Liver (tissue), 3 donors: ENCODE measurements around the gene DGKB.

Source experiments
- ATF3 ChIP-seq: IDR thresholded peaks from 2 replicates; pipeline ENCODE4 v1.6.1; 2016; ENCODE audit warnings: antibody characterized with exemption
- EGR1 ChIP-seq, 2 donors: IDR thresholded peaks; 2 replicates each; pipeline ENCODE4 v1.6.1; 2016 to 2018; ENCODE audit warnings: antibody characterized with exemption in 2 of 2, low read depth in 2 of 2
- GABPA ChIP-seq, 2 donors: IDR thresholded peaks in 1 of 2; conservative IDR thresholded peaks in 1 of 2; 2 replicates each; pipeline ENCODE4 v1.6.1; 2016; ENCODE audit warnings: antibody characterized with exemption in 2 of 2, mild to moderate bottlenecking in 1 of 2, moderate library complexity in 1 of 2
- HNF4A ChIP-seq, 2 donors: conservative IDR thresholded peaks; 2 replicates each; pipeline ENCODE4 v1.6.1; 2016; ENCODE audit warnings: antibody characterized with exemption in 2 of 2, mild to moderate bottlenecking in 2 of 2
- JUND ChIP-seq, 2 donors: IDR thresholded peaks; 2 replicates each; pipeline ENCODE4 v1.6.1; 2016; ENCODE audit warnings: antibody characterized with exemption in 2 of 2
- MAX ChIP-seq: IDR thresholded peaks from 2 replicates; pipeline ENCODE4 v1.6.1; 2016; ENCODE audit warnings: antibody characterized with exemption
- RAD21 ChIP-seq, 2 donors: IDR thresholded peaks; 2 replicates each; pipeline ENCODE4 v1.6.1; 2016; ENCODE audit warnings: antibody characterized with exemption in 2 of 2, mild to moderate bottlenecking in 2 of 2
- REST ChIP-seq: IDR thresholded peaks from 2 replicates; pipeline ENCODE4 v1.6.1; 2016; ENCODE audit warnings: antibody characterized with exemption, mild to moderate bottlenecking
- RXRA ChIP-seq, 2 donors: IDR thresholded peaks; 2 replicates each; pipeline ENCODE4 v1.6.1; 2017 to 2018; ENCODE audit warnings: antibody characterized with exemption in 2 of 2, mild to moderate bottlenecking in 1 of 2
- SP1 ChIP-seq: IDR thresholded peaks from 2 replicates; pipeline ENCODE4 v1.6.1; 2018; ENCODE audit warnings: antibody characterized with exemption, mild to moderate bottlenecking
- TAF1 ChIP-seq: conservative IDR thresholded peaks from 2 replicates; pipeline ENCODE4 v1.6.1; 2016; ENCODE audit warnings: antibody characterized with exemption, mild to moderate bottlenecking
- YY1 ChIP-seq: IDR thresholded peaks from 2 replicates; pipeline ENCODE4 v1.6.1; 2016; ENCODE audit warnings: antibody characterized with exemption, mild to moderate bottlenecking
- TF ChIP-seq, protein P1 (sequence below): fragments of 150-350 bp; IDR thresholded peaks from 2 replicates; pipeline ENCODE4 v1.5.1; 2017; ENCODE audit warnings: improper control_type of control experiment, low read depth, low read length; ENCODE audit not compliant: missing input control
- TF ChIP-seq, protein P2 (sequence below): IDR thresholded peaks from 2 replicates; pipeline ENCODE4 v1.6.1; 2016; ENCODE audit warnings: antibody characterized with exemption
- donor health status: healthy.
- donor health status: healthy.

GRCh38 chr7:14740606-14741005 lies 161.9 kb downstream of the DGKB start:
- TF ChIP-seq, protein P1, sequence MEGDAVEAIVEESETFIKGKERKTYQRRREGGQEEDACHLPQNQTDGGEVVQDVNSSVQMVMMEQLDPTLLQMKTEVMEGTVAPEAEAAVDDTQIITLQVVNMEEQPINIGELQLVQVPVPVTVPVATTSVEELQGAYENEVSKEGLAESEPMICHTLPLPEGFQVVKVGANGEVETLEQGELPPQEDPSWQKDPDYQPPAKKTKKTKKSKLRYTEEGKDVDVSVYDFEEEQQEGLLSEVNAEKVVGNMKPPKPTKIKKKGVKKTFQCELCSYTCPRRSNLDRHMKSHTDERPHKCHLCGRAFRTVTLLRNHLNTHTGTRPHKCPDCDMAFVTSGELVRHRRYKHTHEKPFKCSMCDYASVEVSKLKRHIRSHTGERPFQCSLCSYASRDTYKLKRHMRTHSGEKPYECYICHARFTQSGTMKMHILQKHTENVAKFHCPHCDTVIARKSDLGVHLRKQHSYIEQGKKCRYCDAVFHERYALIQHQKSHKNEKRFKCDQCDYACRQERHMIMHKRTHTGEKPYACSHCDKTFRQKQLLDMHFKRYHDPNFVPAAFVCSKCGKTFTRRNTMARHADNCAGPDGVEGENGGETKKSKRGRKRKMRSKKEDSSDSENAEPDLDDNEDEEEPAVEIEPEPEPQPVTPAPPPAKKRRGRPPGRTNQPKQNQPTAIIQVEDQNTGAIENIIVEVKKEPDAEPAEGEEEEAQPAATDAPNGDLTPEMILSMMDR: no peak
- TF ChIP-seq MAX: no peak
- TF ChIP-seq, protein P2, sequence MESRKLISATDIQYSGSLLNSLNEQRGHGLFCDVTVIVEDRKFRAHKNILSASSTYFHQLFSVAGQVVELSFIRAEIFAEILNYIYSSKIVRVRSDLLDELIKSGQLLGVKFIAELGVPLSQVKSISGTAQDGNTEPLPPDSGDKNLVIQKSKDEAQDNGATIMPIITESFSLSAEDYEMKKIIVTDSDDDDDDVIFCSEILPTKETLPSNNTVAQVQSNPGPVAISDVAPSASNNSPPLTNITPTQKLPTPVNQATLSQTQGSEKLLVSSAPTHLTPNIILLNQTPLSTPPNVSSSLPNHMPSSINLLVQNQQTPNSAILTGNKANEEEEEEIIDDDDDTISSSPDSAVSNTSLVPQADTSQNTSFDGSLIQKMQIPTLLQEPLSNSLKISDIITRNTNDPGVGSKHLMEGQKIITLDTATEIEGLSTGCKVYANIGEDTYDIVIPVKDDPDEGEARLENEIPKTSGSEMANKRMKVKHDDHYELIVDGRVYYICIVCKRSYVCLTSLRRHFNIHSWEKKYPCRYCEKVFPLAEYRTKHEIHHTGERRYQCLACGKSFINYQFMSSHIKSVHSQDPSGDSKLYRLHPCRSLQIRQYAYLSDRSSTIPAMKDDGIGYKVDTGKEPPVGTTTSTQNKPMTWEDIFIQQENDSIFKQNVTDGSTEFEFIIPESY: no peak
- no peak for TF ChIP-seq RAD21 (IDR thresholded peaks at IDR 0.05)
- no peak for TF ChIP-seq RXRA (IDR thresholded peaks at IDR 0.05)
- no peak for TF ChIP-seq GABPA (IDR thresholded peaks at IDR 0.05 in 1 of 2, conservative IDR thresholded peaks at IDR 0.05 in 1 of 2)
- TF ChIP-seq HNF4A (conservative IDR thresholded peaks at IDR 0.05): no peak
- TF ChIP-seq SP1: no peak
- no peak for TF ChIP-seq EGR1 (IDR thresholded peaks at IDR 0.05; ENCODE audit: low read depth in 2 of 2)
- no peak for TF ChIP-seq JUND (IDR thresholded peaks at IDR 0.05)
- TF ChIP-seq TAF1: no peak
- no peak for TF ChIP-seq ATF3
- TF ChIP-seq REST: no peak
- no peak for TF ChIP-seq YY1
